B cell (primary cell): ENCODE results near the gene LRRTM3.

Source experiments
- EZH2 ChIP-seq: IDR thresholded peaks from 2 replicates; pipeline ENCODE4 v1.6.1; 2012; ENCODE audit warnings: borderline replicate concordance, low read depth, mild to moderate bottlenecking, moderate library complexity, low read length; ENCODE audit not compliant: insufficient read depth, poor library complexity, severe bottlenecking
- TF ChIP-seq, protein P1 (sequence below): fragments of 200-600 bp; IDR thresholded peaks from one replicate; pipeline ENCODE4 v1.8.0; 2022; ENCODE audit warnings: antibody characterized with exemption, mild to moderate bottlenecking

DNA sequence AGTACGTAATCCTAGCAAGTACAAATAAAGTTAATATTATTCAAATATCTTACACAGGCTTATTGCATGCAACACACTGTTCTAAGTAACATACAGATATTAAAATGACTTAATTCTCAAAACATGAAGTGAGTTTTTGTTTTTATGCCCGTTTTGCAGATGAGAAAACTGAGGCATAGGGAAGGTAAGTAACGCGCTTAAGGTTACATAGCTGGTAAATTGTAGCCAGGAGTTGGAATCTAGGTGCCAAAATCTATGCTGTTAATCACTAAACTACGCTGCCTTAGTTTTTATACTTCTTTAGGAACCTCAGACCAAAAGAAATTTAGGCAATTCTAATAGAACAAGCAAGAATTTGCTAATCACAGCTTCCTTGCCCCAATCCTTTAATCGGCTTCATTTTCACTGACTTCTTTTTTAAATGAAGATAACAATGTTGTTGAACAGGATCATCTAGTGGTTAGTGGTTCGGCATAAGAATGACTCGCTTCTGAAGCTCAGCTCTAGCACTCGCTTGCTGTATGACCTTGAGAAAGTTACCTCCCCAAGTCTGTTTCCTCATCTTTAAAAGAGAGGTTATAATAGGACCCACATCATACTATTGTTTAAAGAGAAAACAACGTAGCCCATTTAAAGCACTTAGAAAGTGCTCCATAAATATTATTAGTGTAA lies 1.0 kb upstream of the LRRTM3 start:
- TF ChIP-seq, protein P1, sequence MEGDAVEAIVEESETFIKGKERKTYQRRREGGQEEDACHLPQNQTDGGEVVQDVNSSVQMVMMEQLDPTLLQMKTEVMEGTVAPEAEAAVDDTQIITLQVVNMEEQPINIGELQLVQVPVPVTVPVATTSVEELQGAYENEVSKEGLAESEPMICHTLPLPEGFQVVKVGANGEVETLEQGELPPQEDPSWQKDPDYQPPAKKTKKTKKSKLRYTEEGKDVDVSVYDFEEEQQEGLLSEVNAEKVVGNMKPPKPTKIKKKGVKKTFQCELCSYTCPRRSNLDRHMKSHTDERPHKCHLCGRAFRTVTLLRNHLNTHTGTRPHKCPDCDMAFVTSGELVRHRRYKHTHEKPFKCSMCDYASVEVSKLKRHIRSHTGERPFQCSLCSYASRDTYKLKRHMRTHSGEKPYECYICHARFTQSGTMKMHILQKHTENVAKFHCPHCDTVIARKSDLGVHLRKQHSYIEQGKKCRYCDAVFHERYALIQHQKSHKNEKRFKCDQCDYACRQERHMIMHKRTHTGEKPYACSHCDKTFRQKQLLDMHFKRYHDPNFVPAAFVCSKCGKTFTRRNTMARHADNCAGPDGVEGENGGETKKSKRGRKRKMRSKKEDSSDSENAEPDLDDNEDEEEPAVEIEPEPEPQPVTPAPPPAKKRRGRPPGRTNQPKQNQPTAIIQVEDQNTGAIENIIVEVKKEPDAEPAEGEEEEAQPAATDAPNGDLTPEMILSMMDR: no peak
- no peak for TF ChIP-seq EZH2
